ENCODE data around the gene SYTL3. TPM values are rescaled to one million over a fixed set of nuclear protein-coding genes. Genes with fewer than 3 reads are reported as not detected.

SYTL3 gene
- total RNA-seq, 1 donor from 2014 or later = 4.1 TPM

- no peak for DNase-seq (ENCODE audit: low spot score)
Observed at GRCh38 chr6:158810155-158811095, 160.6 kb downstream of the SYTL3 start.

- no peak for DNase-seq (ENCODE audit: low spot score)
Observed at GRCh38 chr6:158812611-158813010, 162.8 kb downstream of the SYTL3 start.

- no peak for DNase-seq (ENCODE audit: low spot score)
Observed at GRCh38 chr6:158813032-158813431, 163.2 kb downstream of the SYTL3 start.

Small RNA genes within 50 kb of the gene (microRNA-seq; reads per million reads assigned to microRNA genes)
- gene MIR3918 (ENCODE audit: borderline number of aligned reads) (not detected), gene MIR7161 (ENCODE audit: borderline number of aligned reads) (not detected)

Other genes starting within 250 kb of the SYTL3 start
- 27.3 TPM for gene TMEM181, start 90.0 kb upstream of the SYTL3 start, total RNA-seq
- gene DYNLT1, start 5.3 kb upstream of the SYTL3 start, total RNA-seq = 95.1 TPM
- gene EZR, start 169.3 kb downstream of the SYTL3 start, total RNA-seq = 43.1 TPM

All from mesenteric fat pad (tissue), 1 donor.